PC-3 (cell line): ENCODE results near the gene MSL3B.
A peak's percentile ranks its signal among the peaks of the same experiment; 100 is the strongest.

Experiments
- ATAC-seq: fragments of 200-7000 bp; cut with Tn5 transposase; 2 replicates; pipeline ENCODE4 v1.9.1; 2020; ENCODE audit warnings: mild to moderate bottlenecking, moderate library complexity
- BruUV-seq: library from RNA; stranded (reverse); fragments of 400-500 nt; replicated peaks from 2 replicates; lab custom pipeline; 2021; lab: Mats Ljungman, UMichigan
- CTCF ChIA-PET: fragments of 300-600 bp; sonication (Branson Sonifier 250); formaldehyde crosslinking; loops from one replicate; lab custom pipeline; 2022; ENCODE audit warnings: antibody characterized with exemption; lab: Charles Lee
- POLR2A ChIA-PET: fragments of 300-600 bp; sonication (Branson Sonifier 250); formaldehyde crosslinking; loops from one replicate; lab custom pipeline; 2022; ENCODE audit warnings: antibody characterized with exemption; ENCODE audit not compliant: unreplicated experiment; lab: Charles Lee
- DNase-seq: peaks from one replicate; pipeline ENCODE4 v3.0.0-alpha.2; 2015
- H2AFZ ChIP-seq: fragments of 300-600 bp; sonication (generic); 2 replicates; pipeline ENCODE4 v1.6.0; 2016; ENCODE audit warnings: antibody characterized with exemption, low read length
- H3F3A ChIP-seq: fragments of 300-600 bp; sonication (generic); one replicate; pipeline ENCODE4 v1.6.0; 2017; ENCODE audit warnings: antibody characterized with exemption, low read length, control low read depth, mild to moderate bottlenecking; ENCODE audit not compliant: unreplicated experiment
- H3K27ac ChIP-seq: fragments of 300-600 bp; sonication (generic); 2 replicates; pipeline ENCODE4 v1.5.1; 2016; ENCODE audit warnings: mild to moderate bottlenecking, low read length
- H3K27me3 ChIP-seq: fragments of 300-600 bp; sonication (generic); 2 replicates; pipeline ENCODE4 v1.6.1; 2016; ENCODE audit warnings: low read length, mixed read lengths
- H3K36me3 ChIP-seq: fragments of 300-600 bp; sonication (generic); 2 replicates; pipeline ENCODE4 v1.6.1; 2016; ENCODE audit warnings: low read depth, mixed run types, low read length, mixed read lengths
- H3K4me1 ChIP-seq: fragments of 300-600 bp; sonication (generic); 2 replicates; pipeline ENCODE4 v1.5.1; 2016; ENCODE audit warnings: low read length; ENCODE audit not compliant: insufficient read depth
- H3K4me2 ChIP-seq: fragments of 300-600 bp; sonication (generic); 2 replicates; pipeline ENCODE4 v1.6.0; 2016; ENCODE audit warnings: low read length
- H3K4me3 ChIP-seq: fragments of 300-600 bp; sonication (generic); 2 replicates; pipeline ENCODE4 v1.5.1; 2016; ENCODE audit warnings: mild to moderate bottlenecking, low read length, mixed read lengths
- H3K79me2 ChIP-seq: fragments of 300-600 bp; sonication (generic); 2 replicates; pipeline ENCODE4 v1.6.1; 2017; ENCODE audit warnings: low read length, mixed read lengths
- H3K9ac ChIP-seq: fragments of 300-600 bp; sonication (generic); 2 replicates; pipeline ENCODE4 v1.6.0; 2016; ENCODE audit warnings: mild to moderate bottlenecking, low read length
- H3K9me2 ChIP-seq: fragments of 300-600 bp; sonication (generic); replicated peaks from 2 replicates; pipeline ENCODE4 v1.6.1; 2016; ENCODE audit warnings: mixed run types, low read length, mixed read lengths
- H3K9me3 ChIP-seq: fragments of 300-600 bp; sonication (generic); 2 replicates; pipeline ENCODE4 v1.6.1; 2016; ENCODE audit warnings: low read length, mixed read lengths
- H4K20me1 ChIP-seq: fragments of 300-600 bp; sonication (generic); 2 replicates; pipeline ENCODE4 v1.6.1; 2016; ENCODE audit warnings: low read length, mixed read lengths
- EZH2 ChIP-seq: fragments of 300-600 bp; sonication (generic); IDR thresholded peaks from one replicate; pipeline ENCODE4 v1.6.1; 2017; ENCODE audit warnings: antibody characterized with exemption, mild to moderate bottlenecking, low read length; ENCODE audit not compliant: unreplicated experiment
- EZH2phosphoT487 ChIP-seq: fragments of 300-600 bp; sonication (generic); IDR thresholded peaks from 2 replicates; pipeline ENCODE4 v1.6.1; 2018; ENCODE audit warnings: mild to moderate bottlenecking, antibody characterized with exemption, low read length, borderline replicate concordance
- intact Hi-C: fragments of 100-400 bp; cut with micrococcal nuclease; formaldehyde crosslinking; loops from 2 replicates; pipeline ENCODE4 v1.9.0; 2023
- TF ChIP-seq, protein P1 (sequence below): fragments of 300-600 bp; sonication (generic); conservative IDR thresholded peaks from 2 replicates; pipeline ENCODE4 v1.5.1; 2017; ENCODE audit warnings: antibody characterized with exemption, low read depth, mild to moderate bottlenecking, low read length

The MSL3B gene

DNA sequence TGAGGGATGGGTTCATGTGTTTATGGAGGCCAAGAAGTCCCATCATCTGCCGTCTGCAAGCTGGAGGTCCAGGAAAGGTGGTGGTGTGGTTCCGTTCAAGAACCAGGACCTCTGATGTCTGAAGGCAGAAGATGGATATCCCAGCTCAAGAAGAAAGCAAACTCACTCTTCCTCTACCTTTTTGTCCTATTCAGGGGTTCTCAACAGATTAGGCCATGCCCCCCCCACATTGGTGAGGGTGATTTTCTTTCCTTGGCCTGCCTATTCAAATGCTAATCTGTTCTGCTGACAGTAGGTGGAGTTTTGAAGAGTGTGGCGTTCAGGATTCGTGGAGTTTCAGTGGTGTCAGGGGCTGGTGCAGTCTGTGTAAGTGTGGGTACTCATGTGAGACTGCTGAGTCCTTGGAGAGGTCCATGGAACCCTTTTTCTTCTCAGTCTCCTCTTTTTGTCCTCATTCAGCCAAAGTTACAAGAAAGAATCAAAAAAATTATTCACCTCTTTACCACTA lies 5.9 kb downstream of the MSL3B start:
- Histone ChIP-seq H3K9ac (no peak overlapping the region), H3K27me3 (no peaks in the 10 kb centered on the region), H2AFZ (no peak overlapping the region), H3K4me3 (no peak overlapping the region), H3K79me2 (peaks cover 27% of the 10 kb centered on the region), H3K9me3 (no peaks in the 10 kb centered on the region), H3K36me3 (0 out of 2 replicates have a peak, but pooled peaks cover 12% of the 10 kb centered on the region), H3K4me2 (no peak overlapping the region), H3K9me2 (no peaks in the 10 kb centered on the region), H3K27ac (no peak overlapping the region), H4K20me1 (no peaks in the 10 kb centered on the region), H3F3A (no peaks in the 10 kb centered on the region), H3K4me1 (0 out of 2 replicates have a peak, but pooled peaks cover 9% of the 10 kb centered on the region)
- no TSS peak for BruUV-seq
- ChIA-PET POLR2A (no interaction called here), CTCF (no interaction called here)
- DNase-seq (no peak), ATAC-seq (no peak)
- intact Hi-C loops: loop anchor here (5.0 kb wide), 1 partner anchor 35 kb away; no protein-coding TSS in a partner anchor
- TF ChIP-seq EZH2: no peak
- TF ChIP-seq, protein P1, sequence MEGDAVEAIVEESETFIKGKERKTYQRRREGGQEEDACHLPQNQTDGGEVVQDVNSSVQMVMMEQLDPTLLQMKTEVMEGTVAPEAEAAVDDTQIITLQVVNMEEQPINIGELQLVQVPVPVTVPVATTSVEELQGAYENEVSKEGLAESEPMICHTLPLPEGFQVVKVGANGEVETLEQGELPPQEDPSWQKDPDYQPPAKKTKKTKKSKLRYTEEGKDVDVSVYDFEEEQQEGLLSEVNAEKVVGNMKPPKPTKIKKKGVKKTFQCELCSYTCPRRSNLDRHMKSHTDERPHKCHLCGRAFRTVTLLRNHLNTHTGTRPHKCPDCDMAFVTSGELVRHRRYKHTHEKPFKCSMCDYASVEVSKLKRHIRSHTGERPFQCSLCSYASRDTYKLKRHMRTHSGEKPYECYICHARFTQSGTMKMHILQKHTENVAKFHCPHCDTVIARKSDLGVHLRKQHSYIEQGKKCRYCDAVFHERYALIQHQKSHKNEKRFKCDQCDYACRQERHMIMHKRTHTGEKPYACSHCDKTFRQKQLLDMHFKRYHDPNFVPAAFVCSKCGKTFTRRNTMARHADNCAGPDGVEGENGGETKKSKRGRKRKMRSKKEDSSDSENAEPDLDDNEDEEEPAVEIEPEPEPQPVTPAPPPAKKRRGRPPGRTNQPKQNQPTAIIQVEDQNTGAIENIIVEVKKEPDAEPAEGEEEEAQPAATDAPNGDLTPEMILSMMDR: no peak
- no peak for TF ChIP-seq EZH2phosphoT487

DNA sequence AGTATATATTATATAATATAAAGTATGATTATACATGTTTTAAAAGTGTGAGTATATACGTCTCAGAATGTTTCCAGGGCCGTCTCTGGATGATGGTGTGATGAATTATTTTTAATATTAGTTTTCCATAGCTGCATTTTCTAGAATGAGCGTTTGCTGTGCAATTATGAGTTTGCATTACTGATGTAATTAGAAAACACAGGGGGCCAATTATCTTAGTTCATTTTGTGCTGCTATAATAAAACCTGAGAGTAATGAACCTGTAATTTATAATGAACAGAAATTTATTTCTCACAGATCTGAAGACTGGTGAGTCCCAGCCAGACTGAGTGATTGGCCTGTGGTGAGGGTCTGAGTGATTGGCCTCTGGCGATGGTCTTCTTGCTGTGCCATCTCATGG lies 9.9 kb downstream of the MSL3B start:
- Histone ChIP-seq H3K4me1 (peaks cover 10% of the 10 kb centered on the region), H3K27me3 (no peaks in the 10 kb centered on the region), H3K4me2 (no peak overlapping the region), H3K27ac (no peak overlapping the region), H3K4me3 (no peak overlapping the region), H3K9ac (no peak overlapping the region), H3F3A (no peaks in the 10 kb centered on the region), H4K20me1 (no peaks in the 10 kb centered on the region), H2AFZ (no peak overlapping the region), H3K9me2 (no peaks in the 10 kb centered on the region), H3K9me3 (no peaks in the 10 kb centered on the region), H3K36me3 (peaks cover 3% of the 10 kb centered on the region; the same call in 1 of the 2 replicates), H3K79me2 (peaks cover 10% of the 10 kb centered on the region)
- ATAC-seq (no peak), DNase-seq (no peak)
- CTCF ChIA-PET: interaction anchor here (1.0 to 1.5 kb wide), 2 partner anchors 70 to 277 kb away, joined by 3 to 19 read pairs; no protein-coding TSS in a partner anchor
- intact Hi-C loops: no loop called here
- no TSS peak for BruUV-seq
- POLR2A ChIA-PET: no interaction called here
- TF ChIP-seq, protein P1: no peak
- no peak for TF ChIP-seq EZH2
- TF ChIP-seq EZH2phosphoT487: no peak

DNA sequence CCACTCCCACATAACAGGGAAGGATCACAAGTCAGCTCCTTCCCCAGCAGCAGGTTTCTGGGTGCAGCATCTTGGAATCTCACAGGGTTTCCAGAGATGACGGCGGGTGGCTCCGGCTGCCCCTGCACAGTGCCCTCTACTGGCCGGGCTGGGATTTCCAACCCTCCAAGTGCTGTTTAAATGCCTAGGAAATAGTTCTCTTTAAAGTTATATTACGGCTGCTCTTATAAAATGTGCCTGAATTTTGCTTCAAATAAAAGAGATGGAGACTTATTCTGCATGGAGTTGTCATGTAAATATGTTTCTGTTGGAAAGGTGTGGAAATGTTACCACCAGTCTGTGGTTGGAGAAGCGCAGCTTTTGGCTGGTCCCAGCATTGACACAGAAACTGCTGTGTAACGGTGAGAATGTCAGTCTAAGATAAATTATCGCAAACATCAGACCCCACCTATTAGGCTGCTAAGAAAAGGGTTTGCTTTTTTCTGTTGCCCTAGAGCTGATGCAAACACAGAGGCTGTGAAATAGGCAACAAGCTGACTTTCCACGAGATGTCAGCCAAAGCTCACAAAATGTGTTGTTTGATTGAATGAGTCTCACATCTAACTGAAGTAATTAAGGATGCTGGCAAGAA lies 10.6 kb downstream of the MSL3B start:
- DNase-seq (peak; percentile 53), ATAC-seq (no peak)
- peaks cover 11% of the 10 kb centered on the region for H3K4me1 ChIP-seq
- H2AFZ ChIP-seq: no peak overlapping the region
- peaks cover 10% of the 10 kb centered on the region for H3K36me3 ChIP-seq
- ChIA-PET POLR2A (no interaction called here), CTCF (interaction anchor here (0.6 to 1.5 kb wide), 3 partner anchors 71 to 278 kb away, joined by 3 to 19 read pairs (median 3); no protein-coding TSS in a partner anchor)
- H3K4me2 ChIP-seq: no peak overlapping the region
- no peaks in the 10 kb centered on the region for H3K9me3 ChIP-seq
- no TSS peak for BruUV-seq
- H4K20me1 ChIP-seq: 0 out of 2 replicates have a peak, but pooled peaks cover 6% of the 10 kb centered on the region
- TF ChIP-seq, protein P1: peak; percentile 87
- TF ChIP-seq EZH2phosphoT487: no peak
- H3K4me3 ChIP-seq: no peak overlapping the region
- H3F3A ChIP-seq: no peaks in the 10 kb centered on the region
- H3K9me2 ChIP-seq: no peaks in the 10 kb centered on the region
- H3K27ac ChIP-seq: no peak overlapping the region
- no peaks in the 10 kb centered on the region for H3K27me3 ChIP-seq
- intact Hi-C loops: no loop called here
- H3K79me2 ChIP-seq: peaks cover 17% of the 10 kb centered on the region
- H3K9ac ChIP-seq: no peak overlapping the region
